EH (cell line): ENCODE results near the gene PARP4.
A peak's percentile ranks its signal among the peaks of the same experiment; 100 is the strongest.
"Not testable (repeated sequence)": the region's sequence is repeated elsewhere in the genome, so short reads cannot be mapped to it uniquely, and the experiment has no call there.

Source experiments
- DNase-seq: peaks from one replicate; pipeline ENCODE4 v3.0.0-alpha.2; 2015; ENCODE audit warnings: low read depth

The PARP4 gene

GRCh38 chr13:24512197-24512907, at the start of gene PARP4:
Gene PARP4 (minus strand): TSS chr13:24512778. CDS start chr13:24503776, 9,002 bp downstream.
- peak; percentile 70 for DNase-seq

GRCh38 chr13:24560579-24561187, 48.1 kb upstream of the PARP4 start:
- not testable (repeated sequence) for DNase-seq

GRCh38 chr13:24559431-24560218, 47.0 kb upstream of the PARP4 start:
- not testable (repeated sequence) for DNase-seq

- peak; percentile 22 for DNase-seq
Measured at GRCh38 chr13:24557081-24557480, 44.5 kb upstream of the PARP4 start.

GRCh38 chr13:24553892-24554291, 41.3 kb upstream of the PARP4 start:
- not testable (repeated sequence) for DNase-seq

- not testable (repeated sequence) for DNase-seq
Measured at GRCh38 chr13:24541476-24542352, 29.1 kb upstream of the PARP4 start.

GRCh38 chr13:24541127-24541475, 28.5 kb upstream of the PARP4 start:
- no peak for DNase-seq

GRCh38 chr13:24540236-24541126, 27.9 kb upstream of the PARP4 start:
- DNase-seq = no peak

- DNase-seq = no peak
Measured at GRCh38 chr13:24539500-24540165, 27.1 kb upstream of the PARP4 start.

GRCh38 chr13:24529478-24529877, 16.9 kb upstream of the PARP4 start:
- no peak for DNase-seq

- DNase-seq = no peak
Measured at GRCh38 chr13:24528816-24529398, 16.3 kb upstream of the PARP4 start.

- DNase-seq = no peak
Measured at GRCh38 chr13:24527266-24527775, 14.7 kb upstream of the PARP4 start.

GRCh38 chr13:24520733-24521132, 8.2 kb upstream of the PARP4 start:
- DNase-seq = no peak

- no peak for DNase-seq
Measured at GRCh38 chr13:24516919-24517318, 4.3 kb upstream of the PARP4 start.

GRCh38 chr13:24512908-24513213, 283 bp upstream of the PARP4 start:
- no peak for DNase-seq

GRCh38 chr13:24511816-24512196, 772 bp downstream of the PARP4 start:
- no peak for DNase-seq

GRCh38 chr13:24511019-24511815, 1.4 kb downstream of the PARP4 start:
- DNase-seq = peak; percentile 93

- no peak for DNase-seq
Measured at GRCh38 chr13:24506698-24507335, 5.8 kb downstream of the PARP4 start.

- DNase-seq = not testable (repeated sequence)
Measured at GRCh38 chr13:24506283-24506682, 6.3 kb downstream of the PARP4 start.
